ENCODE data around the gene ATF3.

The ATF3 gene, protein sequence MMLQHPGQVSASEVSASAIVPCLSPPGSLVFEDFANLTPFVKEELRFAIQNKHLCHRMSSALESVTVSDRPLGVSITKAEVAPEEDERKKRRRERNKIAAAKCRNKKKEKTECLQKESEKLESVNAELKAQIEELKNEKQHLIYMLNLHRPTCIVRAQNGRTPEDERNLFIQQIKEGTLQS

DNA sequence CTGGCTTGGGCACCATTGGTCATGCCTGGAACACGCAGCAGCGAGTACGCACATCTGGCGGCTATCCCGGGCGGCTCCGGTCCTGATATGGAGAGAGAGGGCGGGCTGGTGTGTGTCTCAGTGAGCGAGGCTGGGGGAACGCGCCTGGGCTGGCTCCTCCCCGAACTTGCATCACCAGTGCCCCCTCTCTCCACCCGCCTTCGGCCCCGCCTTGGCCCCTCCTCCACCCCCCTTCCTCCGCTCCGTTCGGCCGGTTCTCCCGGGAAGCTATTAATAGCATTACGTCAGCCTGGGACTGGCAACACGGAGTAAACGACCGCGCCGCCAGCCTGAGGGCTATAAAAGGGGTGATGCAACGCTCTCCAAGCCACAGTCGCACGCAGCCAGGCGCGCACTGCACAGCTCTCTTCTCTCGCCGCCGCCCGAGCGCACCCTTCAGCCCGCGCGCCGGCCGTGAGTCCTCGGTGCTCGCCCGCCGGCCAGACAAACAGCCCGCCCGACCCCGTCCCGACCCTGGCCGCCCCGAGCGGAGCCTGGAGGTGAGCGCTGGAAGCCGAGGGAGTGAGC is at the start of gene ATF3:
TSS of gene ATF3 (plus strand) at position 370 of the 567 bp plus-strand sequence. CDS start 6,261 bp downstream, outside the sequence.
- DNase-seq, result peak; percentile 84

DNA sequence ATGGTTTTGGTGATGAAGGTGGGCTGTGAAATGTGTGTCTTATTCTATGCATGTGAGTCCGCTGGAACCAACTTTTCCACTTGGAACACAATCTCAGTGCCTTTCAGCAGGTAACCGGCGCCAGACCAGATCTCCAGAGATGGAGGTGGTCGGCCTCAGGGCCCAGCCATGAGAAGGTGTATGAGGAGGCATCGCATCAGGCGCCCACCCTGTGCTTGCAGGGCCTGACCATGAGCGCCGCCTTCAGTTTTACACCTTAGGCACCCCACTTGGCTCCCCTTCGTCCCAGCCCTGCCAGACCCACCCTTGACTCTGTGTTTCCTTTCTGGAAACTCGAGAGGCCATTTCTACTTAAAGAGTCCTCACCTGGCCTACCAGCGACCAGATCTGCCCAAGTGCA is 48.6 kb upstream of the ATF3 start:
- DNase-seq, result no peak

GRCh38 chr1:212560933-212561460 is 47.6 kb upstream of the ATF3 start:
- DNase-seq, result no peak

DNA sequence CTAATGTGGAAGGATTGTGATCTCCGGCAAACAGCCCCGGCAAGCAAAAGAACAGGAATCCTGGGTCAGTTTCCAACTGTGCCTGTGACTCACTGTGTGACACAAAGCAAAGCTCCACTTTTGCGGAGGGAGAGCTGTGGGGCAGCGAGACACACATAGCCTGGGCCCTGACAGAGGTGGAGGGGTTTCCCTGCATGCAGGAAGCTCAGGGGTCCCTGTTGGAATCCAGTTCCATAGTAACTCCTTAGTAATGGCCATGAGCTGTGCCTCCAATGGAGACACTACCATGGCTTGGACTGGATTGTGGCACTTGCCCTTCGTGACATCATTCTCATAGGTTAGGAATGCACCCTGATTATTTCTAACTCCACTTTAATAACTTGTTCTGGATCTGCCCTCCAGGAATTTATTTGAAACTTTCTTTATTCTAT is 47.0 kb upstream of the ATF3 start:
- no peak for DNase-seq

- DNase-seq, result no peak
These were observed 45.8 kb upstream of the ATF3 start for GRCh38 chr1:212562771-212563170.

DNA sequence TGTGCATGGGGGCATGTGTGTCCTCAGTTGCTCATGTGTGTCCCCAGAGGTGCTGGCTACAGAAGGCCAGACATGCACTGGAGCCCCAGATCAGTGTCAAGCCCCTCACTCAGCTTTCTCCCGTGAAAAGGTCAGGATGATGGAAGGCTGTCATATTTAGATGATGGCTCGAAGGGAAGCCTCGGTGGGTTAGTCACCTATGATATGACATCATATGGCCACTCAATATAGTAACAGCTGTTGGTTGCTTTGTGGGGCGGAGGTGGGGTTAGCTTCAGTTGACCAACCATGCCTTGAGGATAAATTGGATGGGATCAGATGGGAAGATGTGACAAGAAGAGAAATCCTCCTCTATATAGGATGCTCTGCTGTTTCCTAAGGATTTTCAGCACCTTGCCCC is 43.5 kb upstream of the ATF3 start:
- DNase-seq, result no peak

- no peak for DNase-seq
These were observed 42.8 kb upstream of the ATF3 start for GRCh38 chr1:212565571-212566305.

- peak; percentile 42 for DNase-seq
These were observed 41.8 kb upstream of the ATF3 start for GRCh38 chr1:212566522-212567479.

DNA sequence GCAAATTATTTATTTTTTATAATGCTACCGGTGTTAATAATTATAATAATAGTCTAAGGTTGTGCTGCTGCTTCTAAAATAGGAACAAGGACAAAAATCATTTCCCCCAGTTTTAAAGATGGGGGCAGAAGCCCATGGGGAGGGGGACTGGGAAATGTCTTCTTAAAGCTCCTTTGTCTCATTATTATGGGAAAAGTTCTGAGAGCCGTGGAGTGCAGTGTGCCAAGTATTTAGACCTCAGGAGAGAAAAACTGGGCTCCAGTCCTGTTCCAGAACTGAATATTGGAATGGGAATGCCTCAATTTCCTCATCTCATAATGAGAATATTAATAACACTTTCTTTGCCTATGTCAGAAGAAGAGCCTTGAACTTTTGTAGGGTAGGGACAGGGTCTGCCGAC is 40.9 kb upstream of the ATF3 start:
- no peak for DNase-seq

GRCh38 chr1:212568978-212569537 is 39.5 kb upstream of the ATF3 start:
- no peak for DNase-seq

GRCh38 chr1:212574732-212575131 is 33.8 kb upstream of the ATF3 start:
- DNase-seq, result no peak

- DNase-seq, result no peak
These were observed 33.2 kb upstream of the ATF3 start for GRCh38 chr1:212575333-212575732.

- no peak for DNase-seq
These were observed 30.5 kb upstream of the ATF3 start for GRCh38 chr1:212578041-212578440.

DNA sequence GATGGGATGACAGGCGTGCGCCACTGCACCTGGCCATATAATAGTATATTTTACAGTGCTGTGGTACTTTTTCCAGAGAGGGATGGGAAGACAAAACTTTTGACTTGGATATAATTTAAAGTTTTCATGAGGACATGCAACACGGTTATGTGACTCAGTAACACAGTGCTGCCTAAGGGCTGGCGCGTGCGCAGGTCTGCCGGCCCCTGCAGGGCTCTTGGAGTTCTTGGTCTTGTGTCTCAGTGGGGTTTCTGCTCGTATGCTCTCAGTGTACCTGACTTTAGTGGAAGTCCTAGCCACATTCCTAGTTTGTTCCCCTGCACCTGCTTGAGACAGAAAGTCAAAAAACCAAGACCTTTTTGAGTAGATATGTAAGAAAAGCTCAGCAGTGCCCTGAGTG is 27.5 kb upstream of the ATF3 start:
- DNase-seq, result no peak

- DNase-seq, result no peak
These were observed 26.3 kb upstream of the ATF3 start for GRCh38 chr1:212582291-212582690.

DNA sequence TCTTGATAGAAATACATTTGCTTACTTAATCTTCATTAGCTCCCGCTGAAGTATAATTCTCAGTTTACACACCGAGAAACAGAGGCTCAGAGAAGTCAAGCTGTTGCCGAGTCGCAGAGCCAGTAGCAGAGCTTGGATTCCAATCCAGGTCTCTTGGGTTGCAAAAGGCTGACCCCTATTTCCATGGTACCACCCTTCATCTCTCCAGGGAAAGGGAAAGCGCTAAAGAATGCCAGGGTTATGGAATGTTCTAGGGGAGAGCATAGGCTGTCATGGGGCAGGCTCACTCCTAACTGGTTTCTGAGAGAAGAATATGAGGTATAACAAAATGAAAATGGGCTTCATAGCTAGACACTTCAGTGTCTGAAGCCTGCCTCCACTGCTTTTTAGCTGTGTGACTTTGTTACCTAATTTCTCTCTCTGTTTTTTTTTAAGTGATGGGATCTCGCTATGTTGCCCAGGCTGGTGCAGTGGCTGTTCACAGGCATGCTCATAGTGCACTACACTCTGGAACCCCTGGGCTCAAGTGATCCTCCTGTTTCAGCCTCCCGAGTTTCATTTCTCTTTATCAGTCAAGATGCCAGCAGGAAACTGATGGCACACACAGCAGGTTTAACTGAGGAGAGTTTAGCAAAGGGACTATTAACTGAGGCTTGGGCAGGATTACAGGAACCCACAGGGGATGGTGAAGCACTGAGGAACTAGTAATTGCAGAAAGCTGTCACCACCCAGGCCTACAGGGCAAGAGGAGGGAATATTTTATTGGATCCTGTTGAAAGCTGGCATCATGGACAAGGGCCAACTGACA is 25.5 kb upstream of the ATF3 start:
- no peak for DNase-seq

DNA sequence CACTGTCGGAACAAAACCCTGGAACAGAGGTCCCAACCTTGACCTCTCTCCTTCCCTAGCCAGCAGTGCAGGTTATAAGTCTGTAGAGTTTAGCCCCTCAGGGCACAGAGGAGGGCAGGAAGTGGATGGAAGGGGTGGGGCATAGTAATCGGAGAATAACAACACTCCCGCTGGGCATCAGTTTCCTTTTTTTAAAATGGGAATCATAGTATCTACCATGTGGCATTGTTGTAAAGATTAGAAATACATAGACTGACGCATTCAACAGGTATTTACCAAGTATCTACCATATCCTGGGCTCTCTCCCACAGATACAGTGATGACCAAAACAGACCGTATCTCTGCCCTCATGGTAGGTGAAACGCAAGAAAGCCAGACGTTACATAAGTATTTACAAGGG is 24.9 kb upstream of the ATF3 start:
- no peak for DNase-seq

DNA sequence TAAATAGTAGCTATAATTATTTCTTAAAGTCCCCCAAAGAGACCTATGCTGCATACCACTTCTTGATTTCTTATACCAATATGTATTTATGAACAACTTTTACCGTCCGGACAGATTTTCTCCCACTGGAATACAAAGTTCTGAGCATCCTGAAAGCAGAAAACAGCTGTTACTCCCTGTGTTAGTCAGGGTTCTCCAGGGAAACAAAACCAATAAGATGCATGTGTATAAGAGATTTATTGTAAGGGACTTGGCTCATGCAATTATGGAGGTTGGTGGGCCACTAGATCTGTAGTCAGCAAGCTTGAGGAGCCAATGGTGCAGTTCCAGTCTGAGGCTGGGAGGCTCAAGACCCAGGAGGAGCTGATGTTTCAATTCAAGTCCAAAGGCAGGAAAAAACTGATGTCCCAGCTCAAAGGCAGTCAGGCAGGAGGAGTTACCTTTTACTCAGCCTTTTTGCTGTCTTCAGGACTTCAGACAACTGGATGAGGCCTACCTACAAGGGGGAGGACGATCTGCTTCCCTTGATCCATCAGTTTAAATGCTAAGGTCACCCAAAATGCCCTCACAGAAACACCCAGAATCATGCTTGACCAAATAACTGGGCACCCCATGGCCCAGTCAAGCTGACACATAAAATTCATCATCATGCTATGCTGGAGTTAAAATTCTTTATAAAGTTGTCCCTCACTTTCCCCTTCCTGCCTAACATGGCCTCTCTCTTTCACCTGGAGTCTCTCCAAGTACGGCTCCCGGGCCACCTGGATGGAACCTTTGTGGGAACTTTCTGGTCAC is 24.3 kb upstream of the ATF3 start:
- no peak for DNase-seq

- DNase-seq, result no peak
These were observed 23.4 kb upstream of the ATF3 start for GRCh38 chr1:212585210-212585609.

- no peak for DNase-seq
These were observed 22.1 kb upstream of the ATF3 start for GRCh38 chr1:212586206-212587015.

Measured in activated T-cell treated with anti-CD3 and anti-CD28 coated beads for 4 hours (primary cell).